LNCAP (cell line): ENCODE measurements around the gene COL6A2.

ENCODE experiments used
- CTCF ChIP-seq: fragments of 450-650 bp; IDR thresholded peaks from 2 replicates; pipeline ENCODE4 v1.5.1; 2017; ENCODE audit warnings: mild to moderate bottlenecking

COL6A2 gene

DNA sequence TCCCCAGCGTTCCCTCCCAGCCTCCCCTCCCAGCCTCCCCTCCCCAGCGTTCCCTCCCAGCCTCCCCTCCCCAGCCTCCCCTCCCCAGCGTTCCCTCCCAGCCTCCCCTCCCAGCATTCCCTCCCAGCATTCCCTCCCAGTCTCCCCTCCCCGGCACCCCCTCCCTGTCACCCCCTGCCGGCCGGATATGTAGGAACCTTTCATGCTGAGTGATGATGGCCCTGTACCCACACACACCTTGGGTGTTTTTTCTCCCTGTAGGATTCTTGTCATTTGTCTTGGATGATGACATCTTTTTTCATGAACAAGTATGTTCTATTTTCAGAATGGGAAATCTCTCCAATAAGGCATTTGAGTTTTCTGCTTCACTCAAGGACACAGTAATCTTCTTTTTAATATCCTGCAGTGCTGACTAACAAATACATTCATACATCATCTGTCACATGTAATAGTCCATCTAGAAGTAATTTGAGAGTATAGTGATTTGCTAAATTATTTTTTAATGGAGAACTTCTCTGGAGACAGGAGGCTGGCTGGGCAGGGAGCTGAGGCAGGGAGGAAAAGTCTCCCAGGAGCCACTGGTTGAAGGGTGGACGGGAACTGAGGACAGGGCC, 38.0 kb downstream of the COL6A2 start:
- no peak for TF ChIP-seq CTCF

DNA sequence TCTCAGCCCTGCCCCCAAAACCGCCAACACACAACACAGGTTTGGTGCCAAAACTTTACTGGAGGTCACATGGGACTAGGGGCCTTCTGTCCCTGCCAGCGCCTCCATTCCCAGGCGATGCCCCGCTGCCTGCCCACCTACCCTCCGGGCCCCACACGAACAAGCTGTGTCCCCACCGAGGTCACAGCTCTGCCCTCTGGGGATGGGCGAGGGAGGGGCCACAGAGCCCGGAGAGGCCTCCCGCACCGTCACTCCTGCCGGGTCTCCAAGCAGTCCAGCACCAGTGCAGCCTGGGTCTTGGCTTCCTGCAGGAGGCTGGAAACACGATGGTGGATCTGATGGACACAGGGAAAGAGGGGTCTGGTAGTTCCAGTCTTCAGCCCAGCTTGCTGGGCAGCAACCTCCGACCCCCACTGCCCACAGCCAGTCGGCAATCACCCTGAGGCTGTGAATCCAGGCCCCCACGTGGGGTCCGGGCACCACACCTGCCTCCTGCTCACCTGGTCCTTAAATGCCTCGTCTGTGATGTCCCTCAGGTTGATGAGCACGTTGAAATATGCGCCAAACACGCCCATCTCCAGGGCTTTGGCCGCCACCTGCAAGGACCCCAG, 38.9 kb downstream of the COL6A2 start:
- no peak for TF ChIP-seq CTCF

GRCh38 chr21:46137908-46138307, 40.0 kb downstream of the COL6A2 start:
- TF ChIP-seq CTCF: no peak

- no peak for TF ChIP-seq CTCF
These were observed 40.6 kb downstream of the COL6A2 start for GRCh38 chr21:46138383-46138970.

DNA sequence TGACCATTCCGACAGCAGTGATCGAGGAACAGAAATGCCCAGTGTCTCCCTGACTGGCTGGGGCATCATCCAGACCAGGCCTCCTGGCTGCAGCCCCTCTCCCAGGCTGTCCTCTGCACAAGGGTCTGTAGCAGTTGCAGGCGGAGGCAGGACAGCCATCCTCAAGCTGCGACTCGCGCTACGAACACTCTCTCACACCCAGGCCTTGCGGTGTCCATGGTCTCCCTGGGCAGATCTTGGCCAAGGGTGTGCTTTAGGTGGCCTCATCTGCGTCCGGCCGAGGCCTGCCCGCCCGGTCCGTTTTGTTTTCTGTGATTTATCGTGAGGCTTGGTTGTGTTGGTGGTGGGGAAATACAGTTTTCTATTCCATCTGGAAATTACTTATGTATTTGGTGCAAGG, 41.8 kb downstream of the COL6A2 start:
- no peak for TF ChIP-seq CTCF

- no peak for TF ChIP-seq CTCF
These were observed 44.1 kb downstream of the COL6A2 start for GRCh38 chr21:46141767-46142581.

DNA sequence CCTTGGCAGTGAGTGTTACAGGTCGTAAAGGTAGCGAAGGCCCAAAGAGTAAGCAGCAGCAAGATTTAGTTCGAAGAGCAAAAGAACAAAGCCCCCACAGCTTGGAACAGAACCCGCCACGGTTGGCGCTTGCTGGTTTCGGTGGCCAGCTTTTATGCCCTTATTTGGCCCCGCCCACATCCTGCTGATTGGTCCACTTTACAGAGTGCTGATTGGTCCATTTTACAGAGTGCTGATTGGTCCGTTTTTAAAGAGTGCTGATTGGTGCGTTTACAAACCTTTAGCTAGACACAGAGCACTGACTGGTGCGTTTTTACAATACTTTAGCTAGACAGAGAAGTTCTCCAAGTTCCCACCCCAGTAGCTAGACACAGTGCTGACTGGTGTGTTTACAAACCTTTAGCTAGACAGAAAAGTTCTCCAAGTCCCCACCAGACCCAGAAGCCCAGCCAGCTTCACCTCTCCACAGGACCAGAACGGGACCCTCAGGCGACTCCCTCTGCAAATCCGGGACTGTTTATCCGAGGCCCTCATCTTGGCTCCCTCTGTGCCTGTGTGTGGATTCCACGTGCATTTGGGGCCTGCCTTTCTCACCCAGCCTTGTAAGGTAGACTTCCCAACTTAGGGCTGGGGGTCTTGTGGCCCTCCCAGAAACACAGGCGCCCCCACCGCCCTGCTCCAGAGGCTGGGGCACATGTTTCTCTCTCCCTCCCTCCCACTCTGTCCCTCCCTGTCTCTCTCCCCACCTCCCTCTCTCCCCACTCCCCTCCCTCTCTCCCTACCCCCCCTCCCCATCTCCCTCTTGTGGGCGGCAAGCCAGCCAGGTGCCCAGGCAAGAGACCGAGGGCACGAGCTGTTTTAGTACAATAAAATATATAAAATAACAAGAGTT, 44.9 kb downstream of the COL6A2 start:
- TF ChIP-seq CTCF: no peak
